ENCODE results near the gene SCN7A.

The SCN7A gene

DNA sequence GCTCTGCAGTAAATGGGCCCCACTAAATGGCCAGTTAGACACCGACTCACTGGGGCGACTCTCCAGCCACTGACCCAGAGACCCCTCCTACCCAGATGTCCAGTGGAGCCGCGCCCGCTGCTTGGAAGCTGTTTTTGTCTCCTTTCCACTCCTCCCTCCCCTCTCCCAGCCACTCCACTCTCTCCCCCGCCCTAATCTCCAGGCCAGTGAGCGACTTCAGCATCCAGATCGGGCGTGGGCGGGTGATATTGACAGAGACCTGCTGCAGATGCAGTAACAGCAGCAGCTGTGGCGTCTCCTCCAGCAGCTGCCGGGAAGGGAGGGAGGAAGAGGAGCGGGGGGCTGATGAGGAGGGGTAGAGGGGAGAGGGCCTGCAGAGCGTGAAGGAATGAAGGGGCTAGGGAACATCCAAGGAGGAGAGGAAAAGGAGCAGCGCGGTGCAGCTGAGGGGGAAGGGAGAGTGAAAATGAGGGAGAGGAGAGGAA is at the start of gene SCN7A:
Gene SCN7A, minus strand, starts transcription at position 110 of the 485 bp plus-strand sequence. CDS start 16,553 bp downstream, outside the sequence.
- no peak for TF ChIP-seq EZH2phosphoT487 (IDR thresholded peaks at IDR 0.05; ENCODE audit: low read length)
- TF ChIP-seq, protein P1, sequence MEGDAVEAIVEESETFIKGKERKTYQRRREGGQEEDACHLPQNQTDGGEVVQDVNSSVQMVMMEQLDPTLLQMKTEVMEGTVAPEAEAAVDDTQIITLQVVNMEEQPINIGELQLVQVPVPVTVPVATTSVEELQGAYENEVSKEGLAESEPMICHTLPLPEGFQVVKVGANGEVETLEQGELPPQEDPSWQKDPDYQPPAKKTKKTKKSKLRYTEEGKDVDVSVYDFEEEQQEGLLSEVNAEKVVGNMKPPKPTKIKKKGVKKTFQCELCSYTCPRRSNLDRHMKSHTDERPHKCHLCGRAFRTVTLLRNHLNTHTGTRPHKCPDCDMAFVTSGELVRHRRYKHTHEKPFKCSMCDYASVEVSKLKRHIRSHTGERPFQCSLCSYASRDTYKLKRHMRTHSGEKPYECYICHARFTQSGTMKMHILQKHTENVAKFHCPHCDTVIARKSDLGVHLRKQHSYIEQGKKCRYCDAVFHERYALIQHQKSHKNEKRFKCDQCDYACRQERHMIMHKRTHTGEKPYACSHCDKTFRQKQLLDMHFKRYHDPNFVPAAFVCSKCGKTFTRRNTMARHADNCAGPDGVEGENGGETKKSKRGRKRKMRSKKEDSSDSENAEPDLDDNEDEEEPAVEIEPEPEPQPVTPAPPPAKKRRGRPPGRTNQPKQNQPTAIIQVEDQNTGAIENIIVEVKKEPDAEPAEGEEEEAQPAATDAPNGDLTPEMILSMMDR (IDR thresholded peaks at IDR 0.05; ENCODE audit: low read length): no peak
- no peak for TF ChIP-seq EZH2 (optimal IDR thresholded peaks at IDR 0.05; ENCODE audit: low read depth, low read length)
- Histone ChIP-seq H2AFZ (ENCODE audit: low read length) (no peak within 1 kb of the TSS), H3K27me3 (replicated peaks; ENCODE audit: insufficient read depth, low read length) (no peaks in the 10 kb centered on the region), H3K9ac (ENCODE audit: low read length) (no peak within 1 kb of the TSS), H3K4me1 (ENCODE audit: low read length) (no peaks in the 10 kb centered on the region), H3K27ac (ENCODE audit: low read length) (no peak within 1 kb of the TSS), H3F3A (ENCODE audit: insufficient read depth, low read length) (no peaks in the 10 kb centered on the region), H3K79me2 (ENCODE audit: low read length) (no peaks in the 10 kb centered on the region), H3K4me3 (ENCODE audit: low read length) (no peak within 1 kb of the TSS), H4K20me1 (ENCODE audit: insufficient read depth, low read length) (no peaks in the 10 kb centered on the region), H3K9me2 (replicated peaks; ENCODE audit: insufficient read depth, low read length) (no peaks in the 10 kb centered on the region), H3K36me3 (replicated peaks; ENCODE audit: insufficient read depth, low read length) (no peaks in the 10 kb centered on the region), H3K4me2 (ENCODE audit: low read depth, low read length) (no peak within 1 kb of the TSS), H3K9me3 (replicated peaks; ENCODE audit: insufficient read depth, low read length) (no peaks in the 10 kb centered on the region)
- no peak for DNase-seq

DNA sequence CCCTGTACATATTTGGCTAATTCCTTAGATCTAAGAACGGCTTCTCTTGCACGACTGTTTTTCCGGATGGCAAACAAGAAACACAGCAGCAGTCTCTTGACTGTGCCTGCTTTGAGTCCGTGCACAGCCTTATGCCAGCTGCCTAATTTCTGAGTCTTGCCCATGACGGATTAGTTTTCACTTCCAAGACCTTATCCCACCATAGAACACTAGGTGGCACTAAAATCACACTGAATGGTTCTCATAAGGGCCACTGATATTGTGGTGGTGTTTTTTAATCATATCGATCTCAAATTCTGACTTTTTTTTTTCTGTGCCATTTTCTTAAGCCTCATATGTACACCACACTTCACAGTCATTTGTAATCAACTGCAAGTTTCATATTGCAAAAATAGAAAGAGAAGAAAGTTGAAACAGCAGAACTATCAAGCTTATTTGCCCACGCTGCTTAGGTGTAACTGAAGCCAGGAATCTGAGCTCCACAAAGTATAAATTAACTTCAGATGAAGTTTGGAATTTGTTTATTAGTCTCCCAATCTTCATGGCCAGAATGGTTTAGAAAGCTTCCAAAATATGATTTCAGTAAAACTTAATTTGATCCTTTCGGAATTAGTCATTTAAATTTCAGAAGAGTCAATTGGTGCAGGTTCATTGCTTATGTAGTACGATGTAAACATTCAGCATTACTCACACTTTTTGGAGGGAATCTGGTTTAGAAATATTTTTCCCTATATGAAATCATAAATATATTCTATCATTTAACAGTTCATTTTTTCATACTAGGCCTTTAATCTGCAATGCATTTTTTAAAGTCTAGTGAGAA is 45.5 kb upstream of the SCN7A start:
- no peaks in the 10 kb centered on the region for H3F3A ChIP-seq (ENCODE audit: insufficient read depth, low read length)
- H3K36me3 ChIP-seq (replicated peaks; ENCODE audit: insufficient read depth, low read length): no peaks in the 10 kb centered on the region
- peak overlapping the region; percentile 43 for H2AFZ ChIP-seq (ENCODE audit: low read length)
- H3K27ac ChIP-seq (ENCODE audit: low read length): no peak overlapping the region
- peak overlapping the region; percentile 46 for H3K4me2 ChIP-seq (ENCODE audit: low read depth, low read length)
- DNase-seq: peak; percentile 66
- no peak overlapping the region for H3K9ac ChIP-seq (ENCODE audit: low read length)
- no peak for TF ChIP-seq EZH2 (optimal IDR thresholded peaks at IDR 0.05; ENCODE audit: low read depth, low read length)
- TF ChIP-seq, protein P1 (IDR thresholded peaks at IDR 0.05; ENCODE audit: low read length): peak; percentile 86
- no peaks in the 10 kb centered on the region for H3K4me1 ChIP-seq (ENCODE audit: low read length)
- no peaks in the 10 kb centered on the region for H4K20me1 ChIP-seq (ENCODE audit: insufficient read depth, low read length)
- no peaks in the 10 kb centered on the region for H3K79me2 ChIP-seq (ENCODE audit: low read length)
- H3K9me3 ChIP-seq (replicated peaks; ENCODE audit: insufficient read depth, low read length): no peaks in the 10 kb centered on the region
- H3K4me3 ChIP-seq (ENCODE audit: low read length): no peak overlapping the region
- H3K9me2 ChIP-seq (replicated peaks; ENCODE audit: insufficient read depth, low read length): no peaks in the 10 kb centered on the region
- no peaks in the 10 kb centered on the region for H3K27me3 ChIP-seq (replicated peaks; ENCODE audit: insufficient read depth, low read length)

DNA sequence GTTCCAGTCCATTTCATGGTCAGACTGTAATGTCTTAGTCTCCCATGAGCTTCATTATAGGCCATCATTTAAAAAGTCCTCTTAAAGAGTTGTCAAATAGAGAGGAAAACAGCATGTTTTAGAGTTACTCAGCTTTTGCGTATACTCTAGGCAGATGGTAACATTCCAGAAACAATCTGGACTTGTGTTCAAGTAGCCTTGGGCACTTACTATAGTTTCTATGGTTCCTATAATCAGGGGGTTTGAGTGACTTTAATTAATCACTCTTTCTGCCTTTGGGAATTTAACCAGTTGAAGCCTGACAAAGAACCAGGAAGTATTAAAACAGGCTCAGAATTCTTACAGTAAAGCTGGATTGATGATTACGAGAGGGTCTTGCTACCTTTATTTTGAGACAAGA is 42.1 kb upstream of the SCN7A start:
- Histone ChIP-seq H3K27me3 (replicated peaks; ENCODE audit: insufficient read depth, low read length) (no peaks in the 10 kb centered on the region), H3K9ac (ENCODE audit: low read length) (no peak overlapping the region), H3K36me3 (replicated peaks; ENCODE audit: insufficient read depth, low read length) (no peaks in the 10 kb centered on the region), H3K27ac (ENCODE audit: low read length) (no peak overlapping the region), H3K9me3 (replicated peaks; ENCODE audit: insufficient read depth, low read length) (no peaks in the 10 kb centered on the region), H3K4me3 (ENCODE audit: low read length) (no peak overlapping the region), H3F3A (ENCODE audit: insufficient read depth, low read length) (no peaks in the 10 kb centered on the region), H3K79me2 (ENCODE audit: low read length) (no peaks in the 10 kb centered on the region), H4K20me1 (ENCODE audit: insufficient read depth, low read length) (no peaks in the 10 kb centered on the region), H3K4me2 (ENCODE audit: low read depth, low read length) (no peak overlapping the region), H3K4me1 (ENCODE audit: low read length) (no peaks in the 10 kb centered on the region), H2AFZ (ENCODE audit: low read length) (no peak overlapping the region), H3K9me2 (replicated peaks; ENCODE audit: insufficient read depth, low read length) (no peaks in the 10 kb centered on the region)
- TF ChIP-seq EZH2phosphoT487 (IDR thresholded peaks at IDR 0.05; ENCODE audit: low read length) (no peak), EZH2 (optimal IDR thresholded peaks at IDR 0.05; ENCODE audit: low read depth, low read length) (no peak)
- TF ChIP-seq, protein P1 (IDR thresholded peaks at IDR 0.05; ENCODE audit: low read length): no peak
- no peak for DNase-seq

Data from MM.1S (cell line).